Endodermal cell (in vitro differentiated cells): ENCODE measurements around the gene PPP2R2B. TPM values are rescaled to one million over a fixed set of nuclear protein-coding genes. Genes with fewer than 3 reads are reported as not detected.

Experiments used
- DNase-seq: peaks from one replicate; pipeline ENCODE4 v3.0.0-alpha.2; 2017
- H3K27ac ChIP-seq: 2 replicates; pipeline ENCODE4 v1.5.1; 2013; ENCODE audit warnings: mild to moderate bottlenecking, low read depth, low read length, moderate library complexity
- H3K27me3 ChIP-seq: 2 replicates; pipeline ENCODE4 v1.6.1; 2013; ENCODE audit warnings: mild to moderate bottlenecking, low read length, moderate library complexity; ENCODE audit not compliant: insufficient read depth, control insufficient read depth, poor library complexity, severe bottlenecking
- H3K36me3 ChIP-seq: 2 replicates; pipeline ENCODE4 v1.7.0; 2013; ENCODE audit warnings: mild to moderate bottlenecking, low read length, moderate library complexity; ENCODE audit not compliant: control insufficient read depth, insufficient read depth
- H3K4me1 ChIP-seq: one replicate; pipeline ENCODE4 v1.7.0; 2013; ENCODE audit warnings: low read length; ENCODE audit not compliant: control insufficient read depth, insufficient read depth
- H3K4me3 ChIP-seq: 2 replicates; pipeline ENCODE4 v1.5.1; 2013; ENCODE audit warnings: mild to moderate bottlenecking, low read length, moderate library complexity
- H3K9ac ChIP-seq: 2 replicates; pipeline ENCODE4 v1.6.1; 2013; ENCODE audit warnings: mild to moderate bottlenecking, low read length, moderate library complexity; ENCODE audit not compliant: poor library complexity, severe bottlenecking; ENCODE audit errors: extremely low read depth
- H3K9me3 ChIP-seq: 2 replicates; pipeline ENCODE4 v1.6.1; 2013; ENCODE audit warnings: mild to moderate bottlenecking, low read length, moderate library complexity; ENCODE audit not compliant: control insufficient read depth
- H3K27ac Mint-ChIP-seq: 2 replicates; pipeline ENCODE4 v1.8.0; 2020; ENCODE audit warnings: mixed read lengths
- H3K27me3 Mint-ChIP-seq: 2 replicates; pipeline ENCODE4 v1.8.0; 2021; ENCODE audit warnings: mild to moderate bottlenecking, mixed read lengths; ENCODE audit not compliant: insufficient read depth
- H3K36me3 Mint-ChIP-seq: 2 replicates; pipeline ENCODE4 v1.8.0; 2020; ENCODE audit warnings: low read depth, mixed read lengths
- H3K4me1 Mint-ChIP-seq: 2 replicates; pipeline ENCODE4 v1.8.0; 2020; ENCODE audit warnings: mixed read lengths
- H3K4me3 Mint-ChIP-seq: 2 replicates; pipeline ENCODE4 v1.8.0; 2020; ENCODE audit warnings: mild to moderate bottlenecking, moderate library complexity, mixed read lengths
- H3K9me3 Mint-ChIP-seq: 2 replicates; pipeline ENCODE4 v1.8.0; 2020; ENCODE audit warnings: mild to moderate bottlenecking, mixed read lengths
- CTCF ChIP-seq: fragments of 200-600 bp; sonication (generic); conservative IDR thresholded peaks from 2 replicates; pipeline ENCODE4 v1.5.0; 2021; ENCODE audit warnings: antibody characterized with exemption, mild to moderate bottlenecking
- WGBS, 2 experiments: methylation state at CpG; one replicate each; pipeline versions ENCODE4 v1.1.5 to v1.1.7; 2013; ENCODE audit warnings: missing lambda C conversion rate in 2 of 2, mixed read lengths in 1 of 2; ENCODE audit not compliant: insufficient coverage in 1 of 2, insufficient read length in 1 of 2; 5-methylcytosine and 5-hydroxymethylcytosine counted together
- total RNA-seq, 2 donors: library from RNA; stranded (reverse); fragmentation: NEBNext Ultra II Directional in 1 of 2; extraction: Animal tissue kit (Norgen Biotek cat#: 25700) in 1 of 2; gene quantifications; 2 replicates in 1 of 2; 3 replicates in 1 of 2; pipeline ENCODE4 v1.2.1, GENCODE V29; 2021

The PPP2R2B gene
- total RNA-seq, 2 donors from 2014 or later: 3.3 to 8.0 TPM

- Histone ChIP-seq H3K27ac (no peak overlapping the region), H3K9me3 (no peaks in the 10 kb centered on the region), H3K4me3 (no peak overlapping the region), H3K9ac (no peak overlapping the region), H3K4me1 (no peaks in the 10 kb centered on the region), H3K36me3 (no peaks in the 10 kb centered on the region), H3K27me3 (no peaks in the 10 kb centered on the region)
- WGBS, 2 experiments: 98 to 100% methylated on average over 1 of the region's 1 CpG
- H3K9me3 Mint-ChIP-seq: no peaks in the 10 kb centered on the region
- TF ChIP-seq CTCF: no peak
- no peaks in the 10 kb centered on the region for H3K27me3 Mint-ChIP-seq
- no peak overlapping the region for H3K27ac Mint-ChIP-seq
- no peak overlapping the region for H3K4me3 Mint-ChIP-seq
- DNase-seq: no peak
- H3K4me1 Mint-ChIP-seq: no peaks in the 10 kb centered on the region
- H3K36me3 Mint-ChIP-seq: no peaks in the 10 kb centered on the region
Observed at GRCh38 chr5:146722361-146722779, 156.2 kb downstream of the PPP2R2B start.

GRCh38 chr5:146721073-146721815 lies 157.3 kb downstream of the PPP2R2B start:
- H3K36me3 ChIP-seq: no peaks in the 10 kb centered on the region
- Mint-ChIP-seq H3K4me3 (no peak overlapping the region), H3K9me3 (no peaks in the 10 kb centered on the region), H3K4me1 (no peaks in the 10 kb centered on the region), H3K27me3 (no peaks in the 10 kb centered on the region), H3K27ac (no peak overlapping the region), H3K36me3 (no peaks in the 10 kb centered on the region)
- H3K9ac ChIP-seq: no peak overlapping the region
- no peak for TF ChIP-seq CTCF
- no peaks in the 10 kb centered on the region for H3K4me1 ChIP-seq
- H3K27ac ChIP-seq: no peak overlapping the region
- DNase-seq: no peak
- H3K4me3 ChIP-seq: no peak overlapping the region
- H3K9me3 ChIP-seq: no peaks in the 10 kb centered on the region
- no peaks in the 10 kb centered on the region for H3K27me3 ChIP-seq
- WGBS, 2 experiments: 85 to 90% methylated on average over 4 to 5 of the region's 5 CpGs

GRCh38 chr5:146720107-146720506 lies 158.4 kb downstream of the PPP2R2B start:
- Histone ChIP-seq H3K36me3 (no peaks in the 10 kb centered on the region), H3K4me1 (no peaks in the 10 kb centered on the region), H3K4me3 (no peak overlapping the region), H3K27ac (no peak overlapping the region), H3K27me3 (no peaks in the 10 kb centered on the region), H3K9me3 (no peaks in the 10 kb centered on the region), H3K9ac (no peak overlapping the region)
- no peak overlapping the region for H3K27ac Mint-ChIP-seq
- H3K27me3 Mint-ChIP-seq: no peaks in the 10 kb centered on the region
- 89 to 97% methylated on average over 1 of the region's 1 CpG for WGBS, 2 experiments
- no peaks in the 10 kb centered on the region for H3K9me3 Mint-ChIP-seq
- TF ChIP-seq CTCF: no peak
- DNase-seq: no peak
- no peak overlapping the region for H3K4me3 Mint-ChIP-seq
- H3K36me3 Mint-ChIP-seq: no peaks in the 10 kb centered on the region
- no peaks in the 10 kb centered on the region for H3K4me1 Mint-ChIP-seq
